Activated CD4-positive, alpha-beta memory T cell treated with anti-CD3 and anti-CD28 coated beads for 36 hours (primary cell): ENCODE results near the gene ID3. TPM values are rescaled to one million over a fixed set of nuclear protein-coding genes. Genes with fewer than 3 reads are reported as not detected.

Source experiments
- CTCF ChIA-PET: fragments of 350-600 bp; sonication (Branson Sonifier 250); formaldehyde crosslinking; loops from one replicate; lab custom pipeline; 2021; ENCODE audit warnings: antibody characterized with exemption, inconsistent platforms; lab: Charles Lee
- POLR2A ChIA-PET: fragments of 350-600 bp; sonication (Branson Sonifier 250); formaldehyde crosslinking; loops from one replicate; lab custom pipeline; 2021; ENCODE audit warnings: antibody characterized with exemption; lab: Charles Lee
- DNase-seq: peaks from one replicate; pipeline ENCODE4 v3.0.0-alpha.2; 2020
- H3K27ac Mint-ChIP-seq: one replicate; pipeline ENCODE4 v1.8.0; 2021; ENCODE audit warnings: mixed read lengths
- H3K27me3 Mint-ChIP-seq: one replicate; pipeline ENCODE4 v1.8.0; 2021; ENCODE audit warnings: mixed read lengths
- H3K36me3 Mint-ChIP-seq: one replicate; pipeline ENCODE4 v1.8.0; 2021; ENCODE audit warnings: mixed read lengths
- H3K4me1 Mint-ChIP-seq: one replicate; pipeline ENCODE4 v1.8.0; 2021; ENCODE audit warnings: low read depth, mixed read lengths
- H3K4me3 Mint-ChIP-seq: one replicate; pipeline ENCODE4 v1.8.0; 2021; ENCODE audit warnings: mild to moderate bottlenecking, mixed read lengths
- H3K9me3 Mint-ChIP-seq: one replicate; pipeline ENCODE4 v1.8.0; 2021; ENCODE audit warnings: mixed read lengths
- intact Hi-C: fragments of 100-400 bp; cut with micrococcal nuclease; formaldehyde crosslinking; loops from one replicate; pipeline ENCODE4 v1.15.1; 2023
- total RNA-seq, 2 experiments: library from RNA; stranded (reverse); gene quantifications; one replicate each; pipeline ENCODE4 v1.2.3, GENCODE V29; 2021

ID3 gene
- total RNA-seq, result 10 to 100 TPM; 35.9 to 36.2 TPM

- intact Hi-C loops, result loop anchor here (1.0 to 2.0 kb wide), 5 partner anchors 18 to 191 kb away; partner anchors contain the start of gene ZNF436
- Mint-ChIP-seq H3K27me3 (no peaks in the 10 kb centered on the region), H3K4me1 (peaks cover 49% of the 10 kb centered on the region), H3K27ac (peak within 1 kb of the TSS; percentile 73), H3K9me3 (no peaks in the 10 kb centered on the region), H3K36me3 (peaks cover 13% of the 10 kb centered on the region), H3K4me3 (peak within 1 kb of the TSS; percentile 91)
- ChIA-PET POLR2A (interaction anchor here (0.7 to 2.7 kb wide), 11 partner anchors 9 to 132 kb away, joined by 3 to 16 read pairs (median 6); partner anchors contain the start of gene RPL11), CTCF (interaction anchor here (0.6 to 23.7 kb wide), 11 partner anchors 9 to 208 kb away, joined by 3 to 913 read pairs (median 6); partner anchors contain the start of gene E2F2)
- DNase-seq, result peak; percentile 95
These were observed at the start of gene ID3 for GRCh38 chr1:23559136-23559984. Gene ID3 (minus strand): TSS chr1:23559501. CDS start chr1:23559426, 75 bp downstream.

GRCh38 chr1:23607944-23608343 lies 48.6 kb upstream of the ID3 start:
- Mint-ChIP-seq H3K9me3 (no peaks in the 10 kb centered on the region), H3K4me1 (peaks cover 42% of the 10 kb centered on the region), H3K4me3 (no peak overlapping the region), H3K27me3 (no peaks in the 10 kb centered on the region), H3K27ac (no peak overlapping the region), H3K36me3 (peaks cover 1% of the 10 kb centered on the region)
- DNase-seq, result no peak
- ChIA-PET CTCF (interaction anchor here (1.0 kb wide), 1 partner anchor 30 kb away, joined by 4 read pairs; no protein-coding TSS in a partner anchor), POLR2A (no interaction called here)
- intact Hi-C loops, result no loop called here

GRCh38 chr1:23601968-23602876 lies 42.9 kb upstream of the ID3 start:
- Mint-ChIP-seq H3K4me1 (peaks cover 56% of the 10 kb centered on the region), H3K9me3 (no peaks in the 10 kb centered on the region), H3K27ac (peak overlapping the region; percentile 56), H3K36me3 (peaks cover 1% of the 10 kb centered on the region), H3K4me3 (peak overlapping the region; percentile 14), H3K27me3 (no peaks in the 10 kb centered on the region)
- intact Hi-C loops, result loop anchor here (1.0 kb wide), 1 partner anchor 9 kb away; no protein-coding TSS in a partner anchor
- POLR2A ChIA-PET, result no interaction called here
- CTCF ChIA-PET, result interaction anchor here (0.6 to 7.7 kb wide), 5 partner anchors 11 to 374 kb away, joined by 3 to 35 read pairs (median 7); no protein-coding TSS in a partner anchor
- DNase-seq, result no peak

GRCh38 chr1:23601135-23601967 lies 42.0 kb upstream of the ID3 start:
- CTCF ChIA-PET, result interaction anchor here (0.6 to 7.7 kb wide), 5 partner anchors 18 to 373 kb away, joined by 3 to 37 read pairs (median 16); no protein-coding TSS in a partner anchor
- H3K4me3 Mint-ChIP-seq, result peak overlapping the region; percentile 14
- POLR2A ChIA-PET, result no interaction called here
- no peaks in the 10 kb centered on the region for H3K9me3 Mint-ChIP-seq
- peaks cover 57% of the 10 kb centered on the region for H3K4me1 Mint-ChIP-seq
- intact Hi-C loops, result loop anchor here (1.0 kb wide), 1 partner anchor 8 kb away; no protein-coding TSS in a partner anchor
- H3K36me3 Mint-ChIP-seq, result no peaks in the 10 kb centered on the region
- DNase-seq, result no peak
- no peaks in the 10 kb centered on the region for H3K27me3 Mint-ChIP-seq
- peak overlapping the region; percentile 56 for H3K27ac Mint-ChIP-seq

- Mint-ChIP-seq H3K36me3 (no peaks in the 10 kb centered on the region), H3K4me1 (peaks cover 60% of the 10 kb centered on the region), H3K27me3 (no peaks in the 10 kb centered on the region), H3K27ac (peak overlapping the region; percentile 55), H3K4me3 (no peak overlapping the region), H3K9me3 (no peaks in the 10 kb centered on the region)
- ChIA-PET POLR2A (interaction anchor here (0.9 kb wide), 1 partner anchor 20 kb away, joined by 5 read pairs; no protein-coding TSS in a partner anchor), CTCF (interaction anchor here (1.0 to 7.7 kb wide), 4 partner anchors 19 to 103 kb away, joined by 3 to 37 read pairs (median 26); no protein-coding TSS in a partner anchor)
- DNase-seq, result no peak
- intact Hi-C loops, result no loop called here
These were observed 41.0 kb upstream of the ID3 start for GRCh38 chr1:23600283-23600682.

GRCh38 chr1:23599125-23599524 lies 39.8 kb upstream of the ID3 start:
- H3K27ac Mint-ChIP-seq, result no peak overlapping the region
- no peak for DNase-seq
- CTCF ChIA-PET, result interaction anchor here (1.8 to 7.7 kb wide), 4 partner anchors 21 to 71 kb away, joined by 4 to 37 read pairs (median 26); no protein-coding TSS in a partner anchor
- intact Hi-C loops, result no loop called here
- no peaks in the 10 kb centered on the region for H3K9me3 Mint-ChIP-seq
- H3K27me3 Mint-ChIP-seq, result no peaks in the 10 kb centered on the region
- H3K4me3 Mint-ChIP-seq, result no peak overlapping the region
- H3K36me3 Mint-ChIP-seq, result no peaks in the 10 kb centered on the region
- H3K4me1 Mint-ChIP-seq, result peaks cover 65% of the 10 kb centered on the region
- POLR2A ChIA-PET, result interaction anchor here (1.1 kb wide), 1 partner anchor 20 kb away, joined by 6 read pairs; no protein-coding TSS in a partner anchor

- ChIA-PET CTCF (interaction anchor here (1.1 to 7.7 kb wide), 5 partner anchors 12 to 71 kb away, joined by 3 to 37 read pairs (median 4); no protein-coding TSS in a partner anchor), POLR2A (interaction anchor here (0.5 to 1.1 kb wide), 2 partner anchors 21 to 903 kb away, joined by 3 to 6 read pairs; no protein-coding TSS in a partner anchor)
- no peaks in the 10 kb centered on the region for H3K36me3 Mint-ChIP-seq
- intact Hi-C loops, result no loop called here
- no peak overlapping the region for H3K4me3 Mint-ChIP-seq
- H3K27me3 Mint-ChIP-seq, result no peaks in the 10 kb centered on the region
- H3K27ac Mint-ChIP-seq, result no peak overlapping the region
- no peak for DNase-seq
- H3K9me3 Mint-ChIP-seq, result no peaks in the 10 kb centered on the region
- H3K4me1 Mint-ChIP-seq, result peaks cover 71% of the 10 kb centered on the region
These were observed 39.1 kb upstream of the ID3 start for GRCh38 chr1:23598424-23598823.

GRCh38 chr1:23597635-23598388 lies 38.5 kb upstream of the ID3 start:
- H3K4me3 Mint-ChIP-seq, result no peak overlapping the region
- H3K4me1 Mint-ChIP-seq, result peaks cover 72% of the 10 kb centered on the region

GRCh38 chr1:23596382-23597358 lies 37.4 kb upstream of the ID3 start:
- intact Hi-C loops, result no loop called here
- H3K27ac Mint-ChIP-seq, result peak overlapping the region; percentile 11
- no peaks in the 10 kb centered on the region for H3K36me3 Mint-ChIP-seq
- ChIA-PET CTCF (interaction anchor here (0.6 to 7.7 kb wide), 3 partner anchors 19 to 41 kb away, joined by 4 to 37 read pairs (median 35); no protein-coding TSS in a partner anchor), POLR2A (no interaction called here)
- H3K9me3 Mint-ChIP-seq, result no peaks in the 10 kb centered on the region
- DNase-seq, result no peak
- H3K4me1 Mint-ChIP-seq, result peaks cover 71% of the 10 kb centered on the region
- no peaks in the 10 kb centered on the region for H3K27me3 Mint-ChIP-seq
- H3K4me3 Mint-ChIP-seq, result no peak overlapping the region

More at GRCh38 chr1:23597635-23598388, 38.5 kb upstream of the ID3 start:
- Mint-ChIP-seq H3K27me3 (no peaks in the 10 kb centered on the region), H3K36me3 (no peaks in the 10 kb centered on the region), H3K27ac (peak overlapping the region; percentile 20), H3K9me3 (no peaks in the 10 kb centered on the region)
- CTCF ChIA-PET, result interaction anchor here (1.1 to 7.7 kb wide), 5 partner anchors 12 to 70 kb away, joined by 3 to 37 read pairs (median 4); no protein-coding TSS in a partner anchor
- intact Hi-C loops, result no loop called here
- DNase-seq, result no peak
- POLR2A ChIA-PET, result interaction anchor here (0.5 to 1.1 kb wide), 2 partner anchors 22 to 903 kb away, joined by 3 to 6 read pairs; no protein-coding TSS in a partner anchor
